Measurements from ENCODE around the gene KLF11.

GRCh38 chr2:10038716-10039115, 4.6 kb upstream of the KLF11 start:
- TF ChIP-seq, protein P1, sequence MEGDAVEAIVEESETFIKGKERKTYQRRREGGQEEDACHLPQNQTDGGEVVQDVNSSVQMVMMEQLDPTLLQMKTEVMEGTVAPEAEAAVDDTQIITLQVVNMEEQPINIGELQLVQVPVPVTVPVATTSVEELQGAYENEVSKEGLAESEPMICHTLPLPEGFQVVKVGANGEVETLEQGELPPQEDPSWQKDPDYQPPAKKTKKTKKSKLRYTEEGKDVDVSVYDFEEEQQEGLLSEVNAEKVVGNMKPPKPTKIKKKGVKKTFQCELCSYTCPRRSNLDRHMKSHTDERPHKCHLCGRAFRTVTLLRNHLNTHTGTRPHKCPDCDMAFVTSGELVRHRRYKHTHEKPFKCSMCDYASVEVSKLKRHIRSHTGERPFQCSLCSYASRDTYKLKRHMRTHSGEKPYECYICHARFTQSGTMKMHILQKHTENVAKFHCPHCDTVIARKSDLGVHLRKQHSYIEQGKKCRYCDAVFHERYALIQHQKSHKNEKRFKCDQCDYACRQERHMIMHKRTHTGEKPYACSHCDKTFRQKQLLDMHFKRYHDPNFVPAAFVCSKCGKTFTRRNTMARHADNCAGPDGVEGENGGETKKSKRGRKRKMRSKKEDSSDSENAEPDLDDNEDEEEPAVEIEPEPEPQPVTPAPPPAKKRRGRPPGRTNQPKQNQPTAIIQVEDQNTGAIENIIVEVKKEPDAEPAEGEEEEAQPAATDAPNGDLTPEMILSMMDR (conservative IDR thresholded peaks at IDR 0.05; ENCODE audit: low read length): no peak
- TF ChIP-seq EZH2phosphoT487 (IDR thresholded peaks at IDR 0.05; ENCODE audit: borderline replicate concordance): no peak

Data from Loucy (cell line).